Sigmoid colon (tissue), 7 donors: Measurements from ENCODE around the gene CYTH1. TPM values are rescaled to one million over a fixed set of nuclear protein-coding genes. Genes with fewer than 3 reads are reported as not detected.

Source experiments
- DNase-seq: peaks from one replicate; pipeline ENCODE4 v3.0.0-alpha.2; 2019
- H3K27ac ChIP-seq, 4 donors: fragments of 200-600 bp; sonication (generic); one replicate each; pipeline ENCODE4 v1.5.1; 2016 to 2019; ENCODE audit warnings: mild to moderate bottlenecking in 1 of 4
- H3K27me3 ChIP-seq, 3 donors: fragments of 200-600 bp; sonication (generic); one replicate each; pipeline ENCODE4 v1.5.1; 2019; ENCODE audit warnings: mild to moderate bottlenecking in 1 of 3
- H3K36me3 ChIP-seq, 4 donors: fragments of 200-600 bp; sonication (generic); one replicate each; pipeline ENCODE4 v1.5.1; 2016 to 2019
- H3K4me1 ChIP-seq, 4 donors: fragments of 200-600 bp; sonication (generic); one replicate each; pipeline ENCODE4 v1.5.1; 2017 to 2019
- H3K4me3 ChIP-seq, 4 donors: fragments of 200-600 bp; sonication (generic); one replicate each; pipeline ENCODE4 v1.5.1; 2017 to 2019; ENCODE audit warnings: mild to moderate bottlenecking in 2 of 4, moderate library complexity in 1 of 4
- H3K9me3 ChIP-seq, 4 donors: fragments of 200-600 bp in 3 of 4; sonication (generic) in 3 of 4; one replicate each; pipeline versions ENCODE4 v1.5.1 to v1.6.1; 2013 to 2019
- EP300 ChIP-seq, 4 donors: sonication (generic); formaldehyde crosslinking; IDR thresholded peaks; one replicate each; pipeline ENCODE4 v1.6.1; 2017; ENCODE audit warnings: antibody characterized with exemption in 4 of 4
- POLR2A ChIP-seq, 2 donors: fragments of 450-650 bp; IDR thresholded peaks; one replicate each; pipeline ENCODE4 v1.6.1; 2016; ENCODE audit warnings: antibody characterized with exemption in 2 of 2, mild to moderate bottlenecking in 2 of 2, moderate library complexity in 2 of 2
- POLR2AphosphoS5 ChIP-seq, 4 donors: sonication (generic); formaldehyde crosslinking; IDR thresholded peaks; one replicate each; pipeline ENCODE4 v1.6.1; 2017; ENCODE audit warnings: antibody characterized with exemption in 4 of 4
- WGBS, 2 donors: extraction: QIAGEN DNeasy Blood & Tissue Kit; methylation state at CpG; one replicate each; pipeline ENCODE4 v1.1.7; 2013; 5-methylcytosine and 5-hydroxymethylcytosine counted together
- intact Hi-C: fragments of 100-400 bp; cut with DNase I; formaldehyde crosslinking; loops from one replicate; pipeline ENCODE4 v1.15.1; 2023
- polyA plus RNA-seq, 3 donors: library from polyadenylated mRNA; stranded (reverse); fragments of 200-250 nt; gene quantifications; one replicate each; pipeline ENCODE4 v1.2.3, GENCODE V29; 2013
- total RNA-seq, 4 donors: library from RNA; depleted of rRNA; stranded (reverse); fragments of >200 nt; gene quantifications; one replicate each; pipeline ENCODE4 v1.1.0, GENCODE V29; 2016
- TF ChIP-seq, protein P1 (sequence below), 4 experiments: fragments of 450-650 bp in 3 of 4; fragments of 200-600 bp in 1 of 4; IDR thresholded peaks; one replicate each; pipeline ENCODE4 v1.5.1; 2016 to 2019; ENCODE audit warnings: antibody characterized with exemption in 4 of 4, mild to moderate bottlenecking in 3 of 4, moderate library complexity in 2 of 4
- donor health status: healthy with polysubstance abuse.
- donor health status: Bipolar disorder and iron deficiency.
- donor health status: healthy.

Gene CYTH1
- total and polyA plus RNA-seq, 7 donors, result 26.7 to 83.8 (median 38.5) TPM

DNA sequence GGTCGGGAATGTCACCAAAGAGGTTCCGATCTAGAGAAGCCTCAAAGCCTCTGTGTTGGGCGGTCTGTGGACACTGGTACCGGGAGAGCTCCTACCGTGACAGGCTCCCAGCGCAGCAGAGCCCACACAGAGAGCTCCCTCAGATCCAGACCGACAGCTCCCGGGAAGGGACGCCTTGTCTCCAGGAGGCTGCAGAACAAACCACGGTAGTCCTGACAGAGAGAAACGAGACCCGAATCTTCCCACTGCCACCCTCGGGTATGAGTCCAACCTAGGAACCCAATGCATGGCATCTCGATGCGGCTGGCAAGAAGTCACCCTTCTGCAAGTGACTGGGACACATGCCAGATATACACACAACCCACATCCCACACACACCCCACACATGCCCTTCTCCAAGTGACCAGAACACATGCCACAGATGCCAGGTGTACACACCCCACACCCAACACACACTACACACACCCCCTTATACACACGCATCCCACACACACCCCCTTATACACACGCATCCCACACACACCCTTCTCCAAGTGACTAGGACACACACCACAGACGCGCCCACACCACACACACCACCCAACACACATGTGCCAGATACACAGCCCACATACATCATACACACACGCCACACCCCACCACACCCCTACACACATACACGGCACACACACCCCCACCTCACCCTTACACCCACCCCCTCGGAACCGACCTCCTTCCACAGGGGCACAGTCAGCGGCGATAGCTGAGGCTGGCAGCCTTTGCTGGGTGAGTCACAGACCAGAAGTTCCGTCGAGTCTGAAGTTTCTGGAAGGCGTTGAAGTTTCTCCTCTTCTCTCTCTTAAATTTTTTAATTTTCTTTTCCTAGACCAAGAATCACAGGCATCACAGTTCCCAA lies 15.9 kb upstream of the CYTH1 start:
- H3K27me3 ChIP-seq, result no peaks in the 10 kb centered on the region
- peaks cover 28 to 93% (median 56%) of the 10 kb centered on the region in 4 donors for H3K36me3 ChIP-seq
- H3K27ac ChIP-seq, result no peak overlapping the region
- no peaks in the 10 kb centered on the region for H3K4me1 ChIP-seq
- TF ChIP-seq, protein P1, sequence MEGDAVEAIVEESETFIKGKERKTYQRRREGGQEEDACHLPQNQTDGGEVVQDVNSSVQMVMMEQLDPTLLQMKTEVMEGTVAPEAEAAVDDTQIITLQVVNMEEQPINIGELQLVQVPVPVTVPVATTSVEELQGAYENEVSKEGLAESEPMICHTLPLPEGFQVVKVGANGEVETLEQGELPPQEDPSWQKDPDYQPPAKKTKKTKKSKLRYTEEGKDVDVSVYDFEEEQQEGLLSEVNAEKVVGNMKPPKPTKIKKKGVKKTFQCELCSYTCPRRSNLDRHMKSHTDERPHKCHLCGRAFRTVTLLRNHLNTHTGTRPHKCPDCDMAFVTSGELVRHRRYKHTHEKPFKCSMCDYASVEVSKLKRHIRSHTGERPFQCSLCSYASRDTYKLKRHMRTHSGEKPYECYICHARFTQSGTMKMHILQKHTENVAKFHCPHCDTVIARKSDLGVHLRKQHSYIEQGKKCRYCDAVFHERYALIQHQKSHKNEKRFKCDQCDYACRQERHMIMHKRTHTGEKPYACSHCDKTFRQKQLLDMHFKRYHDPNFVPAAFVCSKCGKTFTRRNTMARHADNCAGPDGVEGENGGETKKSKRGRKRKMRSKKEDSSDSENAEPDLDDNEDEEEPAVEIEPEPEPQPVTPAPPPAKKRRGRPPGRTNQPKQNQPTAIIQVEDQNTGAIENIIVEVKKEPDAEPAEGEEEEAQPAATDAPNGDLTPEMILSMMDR (IDR thresholded peaks at IDR 0.05), result no peak
- TF ChIP-seq POLR2AphosphoS5 (IDR thresholded peaks at IDR 0.05), result no peak
- TF ChIP-seq POLR2A (IDR thresholded peaks at IDR 0.05), result no peak
- no peak for TF ChIP-seq EP300 (IDR thresholded peaks at IDR 0.05)
- 90 to 91% methylated on average over 28 of the region's 28 CpGs for WGBS, 2 donors
- intact Hi-C loops, result no loop called here
- H3K9me3 ChIP-seq, result no peaks in the 10 kb centered on the region
- no peak overlapping the region for H3K4me3 ChIP-seq
- no peak for DNase-seq

DNA sequence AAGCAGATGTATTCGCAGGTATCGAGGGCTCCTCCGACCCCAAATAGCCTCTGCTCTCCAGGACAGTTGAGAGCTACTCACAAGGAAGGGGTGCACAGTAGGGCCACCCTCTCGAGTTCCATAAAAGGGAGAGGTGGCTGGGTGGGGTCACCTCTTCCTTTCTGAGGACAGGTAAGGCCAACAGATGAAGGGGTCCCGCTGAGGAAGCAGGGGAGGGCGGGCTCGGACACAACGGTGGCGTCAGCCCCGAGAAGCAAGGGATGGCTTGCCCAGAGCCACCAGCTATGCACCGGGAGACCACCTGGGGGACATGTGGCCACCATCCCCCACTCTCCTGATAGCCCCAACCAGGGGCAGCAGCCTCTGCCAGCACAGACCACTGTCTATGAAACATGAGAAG lies 15.1 kb upstream of the CYTH1 start:
- TF ChIP-seq POLR2AphosphoS5 (IDR thresholded peaks at IDR 0.05) (no peak), POLR2A (IDR thresholded peaks at IDR 0.05) (no peak), EP300 (IDR thresholded peaks at IDR 0.05) (no peak)
- TF ChIP-seq, protein P1 (IDR thresholded peaks at IDR 0.05), result no peak
- WGBS, 2 donors, result 88 to 93% methylated on average over 11 of the region's 11 CpGs
- H3K27ac ChIP-seq, result no peak overlapping the region
- H3K27me3 ChIP-seq, result no peaks in the 10 kb centered on the region
- DNase-seq, result no peak
- H3K36me3 ChIP-seq, result peaks cover 22 to 89% (median 49%) of the 10 kb centered on the region in 4 donors
- H3K4me3 ChIP-seq, result no peak overlapping the region
- intact Hi-C loops, result no loop called here
- no peaks in the 10 kb centered on the region for H3K4me1 ChIP-seq
- H3K9me3 ChIP-seq, result no peaks in the 10 kb centered on the region

- 84 to 89% methylated on average over 11 of the region's 11 CpGs for WGBS, 2 donors
- intact Hi-C loops, result no loop called here
- peaks cover 0 to 1% (median under 1%) of the 10 kb centered on the region in 4 donors for H3K4me1 ChIP-seq
- H3K36me3 ChIP-seq, result peaks cover 22 to 81% (median 49%) of the 10 kb centered on the region in 4 donors
- TF ChIP-seq POLR2AphosphoS5 (IDR thresholded peaks at IDR 0.05), result no peak
- no peak for TF ChIP-seq POLR2A (IDR thresholded peaks at IDR 0.05)
- TF ChIP-seq, protein P1 (IDR thresholded peaks at IDR 0.05), result no peak
- no peak for TF ChIP-seq EP300 (IDR thresholded peaks at IDR 0.05)
- H3K4me3 ChIP-seq, result no peak overlapping the region
- no peaks in the 10 kb centered on the region for H3K27me3 ChIP-seq
- no peak for DNase-seq
- H3K27ac ChIP-seq, result peak overlapping the region in 1 of 4 donors; percentile 3
- no peaks in the 10 kb centered on the region for H3K9me3 ChIP-seq
These were observed 14.4 kb upstream of the CYTH1 start for GRCh38 chr17:78796517-78796900.

DNA sequence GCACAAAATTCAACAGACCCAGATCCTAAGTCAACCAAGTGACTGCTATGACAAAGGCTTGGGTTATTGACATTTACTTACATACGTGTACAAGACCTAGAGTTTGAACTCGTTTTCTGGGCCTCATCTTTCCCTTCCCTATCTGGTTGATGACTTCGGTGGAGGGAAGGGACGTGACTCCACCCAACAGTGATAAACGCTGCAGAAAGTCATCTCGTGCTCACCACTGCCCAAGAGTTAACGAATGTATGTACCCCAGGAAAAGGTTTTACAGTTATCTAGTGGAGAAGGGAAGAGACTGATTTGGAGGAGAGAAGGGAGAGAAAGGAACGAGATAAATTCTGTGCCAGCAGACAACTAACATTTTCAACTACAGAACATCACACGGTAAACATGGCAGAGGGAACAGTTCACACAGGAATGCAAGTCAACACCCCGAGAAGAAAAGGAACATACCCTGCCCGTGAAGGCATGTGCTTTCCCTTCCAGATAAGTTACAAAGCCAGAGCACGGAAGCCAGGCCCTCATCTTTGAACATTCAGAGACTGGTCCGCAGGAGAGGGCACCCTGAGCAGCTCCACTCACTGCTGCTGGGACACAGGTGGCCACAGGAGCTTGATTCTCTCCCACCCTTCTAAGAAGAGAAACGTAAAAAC lies 13.9 kb upstream of the CYTH1 start:
- no peak for DNase-seq
- H3K9me3 ChIP-seq, result no peaks in the 10 kb centered on the region
- peaks cover 0 to 6% (median 3%) of the 10 kb centered on the region in 4 donors for H3K4me1 ChIP-seq
- 86 to 88% methylated on average over 14 of the region's 14 CpGs for WGBS, 2 donors
- H3K4me3 ChIP-seq, result no peak overlapping the region
- TF ChIP-seq EP300 (IDR thresholded peaks at IDR 0.05) (no peak), POLR2AphosphoS5 (IDR thresholded peaks at IDR 0.05) (no peak), POLR2A (IDR thresholded peaks at IDR 0.05) (no peak)
- TF ChIP-seq, protein P1 (IDR thresholded peaks at IDR 0.05), result no peak
- no peaks in the 10 kb centered on the region for H3K27me3 ChIP-seq
- peak overlapping the region in 1 of 4 donors; percentile 3 for H3K27ac ChIP-seq
- peaks cover 22 to 76% (median 49%) of the 10 kb centered on the region in 4 donors for H3K36me3 ChIP-seq
- intact Hi-C loops, result no loop called here
